ENCODE results near the gene CPXM2.

The CPXM2 gene

GRCh38 chr10:123863183-123863575 lies 28.4 kb downstream of the CPXM2 start:
- no peak for TF ChIP-seq ZFX (IDR thresholded peaks at IDR 0.05)
- no peak overlapping the region for H3K27ac ChIP-seq

- no peak overlapping the region for H3K27ac ChIP-seq
- TF ChIP-seq, protein P1, sequence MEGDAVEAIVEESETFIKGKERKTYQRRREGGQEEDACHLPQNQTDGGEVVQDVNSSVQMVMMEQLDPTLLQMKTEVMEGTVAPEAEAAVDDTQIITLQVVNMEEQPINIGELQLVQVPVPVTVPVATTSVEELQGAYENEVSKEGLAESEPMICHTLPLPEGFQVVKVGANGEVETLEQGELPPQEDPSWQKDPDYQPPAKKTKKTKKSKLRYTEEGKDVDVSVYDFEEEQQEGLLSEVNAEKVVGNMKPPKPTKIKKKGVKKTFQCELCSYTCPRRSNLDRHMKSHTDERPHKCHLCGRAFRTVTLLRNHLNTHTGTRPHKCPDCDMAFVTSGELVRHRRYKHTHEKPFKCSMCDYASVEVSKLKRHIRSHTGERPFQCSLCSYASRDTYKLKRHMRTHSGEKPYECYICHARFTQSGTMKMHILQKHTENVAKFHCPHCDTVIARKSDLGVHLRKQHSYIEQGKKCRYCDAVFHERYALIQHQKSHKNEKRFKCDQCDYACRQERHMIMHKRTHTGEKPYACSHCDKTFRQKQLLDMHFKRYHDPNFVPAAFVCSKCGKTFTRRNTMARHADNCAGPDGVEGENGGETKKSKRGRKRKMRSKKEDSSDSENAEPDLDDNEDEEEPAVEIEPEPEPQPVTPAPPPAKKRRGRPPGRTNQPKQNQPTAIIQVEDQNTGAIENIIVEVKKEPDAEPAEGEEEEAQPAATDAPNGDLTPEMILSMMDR (conservative IDR thresholded peaks at IDR 0.05): no peak
- no peak for TF ChIP-seq ZFX (IDR thresholded peaks at IDR 0.05)
Observed at GRCh38 chr10:123862421-123863182, 29.0 kb downstream of the CPXM2 start.

GRCh38 chr10:123860856-123861255 lies 30.8 kb downstream of the CPXM2 start:
- TF ChIP-seq ZFX (IDR thresholded peaks at IDR 0.05): no peak
- TF ChIP-seq, protein P1 (conservative IDR thresholded peaks at IDR 0.05): no peak

GRCh38 chr10:123860209-123860608 lies 31.4 kb downstream of the CPXM2 start:
- H3K27ac ChIP-seq: no peak overlapping the region
- TF ChIP-seq ZFX (IDR thresholded peaks at IDR 0.05): no peak

More at GRCh38 chr10:123860856-123861255, 30.8 kb downstream of the CPXM2 start:
- H3K27ac ChIP-seq: no peak overlapping the region

GRCh38 chr10:123859653-123860050 lies 32.0 kb downstream of the CPXM2 start:
- TF ChIP-seq, protein P1 (conservative IDR thresholded peaks at IDR 0.05): no peak
- no peak for TF ChIP-seq ZFX (IDR thresholded peaks at IDR 0.05)
- no peak overlapping the region for H3K27ac ChIP-seq

- TF ChIP-seq, protein P1 (conservative IDR thresholded peaks at IDR 0.05): no peak
- TF ChIP-seq ZFX (IDR thresholded peaks at IDR 0.05): no peak
- no peak overlapping the region for H3K27ac ChIP-seq
Observed at GRCh38 chr10:123858907-123859652, 32.5 kb downstream of the CPXM2 start.

- no peak overlapping the region for H3K27ac ChIP-seq
- TF ChIP-seq ZFX (IDR thresholded peaks at IDR 0.05): no peak
- TF ChIP-seq, protein P1 (conservative IDR thresholded peaks at IDR 0.05): no peak
Observed at GRCh38 chr10:123858077-123858681, 33.4 kb downstream of the CPXM2 start.

- no peak overlapping the region for H3K27ac ChIP-seq
- TF ChIP-seq, protein P1 (conservative IDR thresholded peaks at IDR 0.05): no peak
- no peak for TF ChIP-seq ZFX (IDR thresholded peaks at IDR 0.05)
Observed at GRCh38 chr10:123857616-123858015, 34.0 kb downstream of the CPXM2 start.
